ENCODE data around the gene IFNL4.

DNA sequence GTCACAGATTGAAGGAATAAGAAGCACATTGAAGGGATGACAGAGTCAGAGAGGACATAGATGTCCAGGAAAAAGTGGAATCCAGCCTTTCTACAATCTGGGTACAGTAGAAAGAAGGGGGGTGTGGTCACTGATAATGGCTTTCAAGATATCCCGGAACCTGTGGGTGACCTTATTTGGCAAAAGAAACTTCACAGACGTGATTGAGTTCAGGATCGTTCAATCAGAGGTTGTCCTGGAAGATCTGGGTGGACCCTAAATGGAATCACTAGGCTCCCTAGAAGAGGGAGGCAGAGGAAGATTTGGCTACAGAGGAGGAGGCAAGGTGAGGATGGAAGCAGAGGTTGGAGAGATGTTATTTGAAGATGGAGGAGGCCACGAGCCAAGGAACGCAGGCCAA lies 31.6 kb downstream of the IFNL4 start:
- TF ChIP-seq POLR2A (IDR thresholded peaks at IDR 0.05) = no peak
- TF ChIP-seq, protein P1, sequence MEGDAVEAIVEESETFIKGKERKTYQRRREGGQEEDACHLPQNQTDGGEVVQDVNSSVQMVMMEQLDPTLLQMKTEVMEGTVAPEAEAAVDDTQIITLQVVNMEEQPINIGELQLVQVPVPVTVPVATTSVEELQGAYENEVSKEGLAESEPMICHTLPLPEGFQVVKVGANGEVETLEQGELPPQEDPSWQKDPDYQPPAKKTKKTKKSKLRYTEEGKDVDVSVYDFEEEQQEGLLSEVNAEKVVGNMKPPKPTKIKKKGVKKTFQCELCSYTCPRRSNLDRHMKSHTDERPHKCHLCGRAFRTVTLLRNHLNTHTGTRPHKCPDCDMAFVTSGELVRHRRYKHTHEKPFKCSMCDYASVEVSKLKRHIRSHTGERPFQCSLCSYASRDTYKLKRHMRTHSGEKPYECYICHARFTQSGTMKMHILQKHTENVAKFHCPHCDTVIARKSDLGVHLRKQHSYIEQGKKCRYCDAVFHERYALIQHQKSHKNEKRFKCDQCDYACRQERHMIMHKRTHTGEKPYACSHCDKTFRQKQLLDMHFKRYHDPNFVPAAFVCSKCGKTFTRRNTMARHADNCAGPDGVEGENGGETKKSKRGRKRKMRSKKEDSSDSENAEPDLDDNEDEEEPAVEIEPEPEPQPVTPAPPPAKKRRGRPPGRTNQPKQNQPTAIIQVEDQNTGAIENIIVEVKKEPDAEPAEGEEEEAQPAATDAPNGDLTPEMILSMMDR (IDR thresholded peaks at IDR 0.05) = no peak
